Hematopoietic multipotent progenitor cell treated with erythropoietin and hydrocortisone succinate and interleukin-3 and kit ligand, for 8 days (in vitro differentiated cells): ENCODE results near the gene NUAK2.
A peak's percentile ranks its signal among the peaks of the same experiment; 100 is the strongest.

Source experiments
- DNase-seq: peaks from one replicate; pipeline ENCODE4 v3.0.0-alpha.2; 2015

The NUAK2 gene

DNA sequence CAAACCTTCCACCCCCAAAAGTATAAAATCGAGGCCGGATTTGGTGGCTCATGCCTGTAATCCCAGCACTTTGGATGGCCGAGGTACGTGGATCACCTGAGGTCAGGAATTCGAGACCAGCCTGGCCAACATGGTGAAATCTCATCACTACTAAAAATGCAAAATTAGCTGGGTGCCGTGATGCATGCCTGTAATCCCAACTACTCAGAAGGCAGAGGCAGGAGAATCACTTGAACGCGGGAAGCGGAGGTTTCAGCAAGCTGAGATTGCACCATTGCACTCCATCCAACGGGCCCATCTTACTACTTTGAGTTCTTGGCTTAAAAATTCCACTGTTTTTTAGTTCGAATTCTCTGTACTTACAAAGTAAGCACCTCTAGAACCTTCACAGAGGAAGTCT is 24.2 kb upstream of the NUAK2 start:
- no peak for DNase-seq

- peak; percentile 95 for DNase-seq
Observed at GRCh38 chr1:205344066-205344928, 22.8 kb upstream of the NUAK2 start.

DNA sequence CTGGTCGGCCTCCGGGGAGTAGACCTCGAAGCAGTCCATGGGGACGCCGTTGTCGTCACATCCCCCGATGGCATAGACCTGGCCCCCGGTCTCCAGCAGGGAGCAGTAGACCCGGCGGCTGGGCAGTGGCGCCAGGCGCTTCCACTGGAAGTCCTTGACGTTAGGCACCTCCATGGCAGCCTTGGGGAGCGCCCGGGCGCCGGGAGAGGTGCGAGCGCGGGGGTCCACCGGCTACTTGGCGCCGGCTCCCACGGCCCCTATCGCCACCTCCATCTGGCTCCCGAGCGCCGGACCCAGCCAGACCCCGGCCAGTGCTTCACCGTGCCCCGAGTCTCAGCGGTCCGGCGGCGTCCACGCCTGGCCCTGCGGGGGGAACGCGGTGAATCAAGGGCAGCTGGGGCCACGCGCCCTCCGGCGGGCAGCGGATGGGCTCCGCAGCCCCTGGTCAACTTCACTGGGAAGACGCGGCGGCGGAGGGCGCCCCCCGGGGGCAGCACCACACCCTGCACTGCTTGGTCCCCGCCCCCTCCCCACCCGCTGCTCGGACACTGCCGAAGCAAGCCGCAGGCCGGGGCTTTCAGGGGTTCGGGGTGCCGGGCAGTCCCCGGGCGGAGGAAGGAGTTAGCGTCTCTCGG is 22.0 kb upstream of the NUAK2 start:
- DNase-seq, result peak; percentile 48

DNA sequence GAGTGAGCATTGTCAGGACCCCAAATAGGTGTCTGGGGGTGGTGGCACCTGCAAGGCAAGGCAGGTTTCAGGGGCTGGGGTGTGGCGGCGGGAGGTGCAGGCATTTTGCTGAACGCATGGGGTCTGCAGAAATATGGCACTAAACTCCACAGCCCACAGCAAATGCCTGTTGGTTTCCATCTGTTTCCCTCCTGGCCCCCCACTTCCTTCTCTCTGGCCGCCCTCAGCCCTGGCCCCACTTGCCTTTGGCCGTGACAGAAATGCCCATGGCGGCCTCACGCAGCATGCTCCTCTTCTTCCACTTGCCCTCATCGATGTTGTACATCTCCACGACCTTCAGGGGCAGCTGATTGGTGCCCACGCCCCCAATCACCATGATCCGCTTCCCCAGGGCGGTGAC is 21.4 kb upstream of the NUAK2 start:
- DNase-seq, result no peak

DNA sequence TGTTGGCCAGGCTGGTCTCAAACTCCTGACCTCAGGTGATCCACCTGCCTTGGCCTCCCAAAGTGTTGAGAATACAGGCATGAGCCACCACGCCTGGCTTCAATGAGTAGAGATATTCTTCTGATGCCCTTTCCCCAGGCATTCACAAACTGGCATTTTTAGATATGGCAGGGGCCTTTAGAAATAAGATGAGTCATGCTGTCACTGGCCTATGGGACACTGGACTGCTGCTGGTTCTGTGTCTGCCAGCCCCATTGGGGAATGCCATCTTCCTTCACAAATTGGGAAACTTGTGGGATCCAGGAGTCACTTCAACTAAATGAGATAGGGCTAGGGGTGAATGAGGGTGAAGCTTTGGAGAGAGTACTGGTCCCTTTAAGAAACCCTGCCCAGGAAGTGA is 19.1 kb upstream of the NUAK2 start:
- DNase-seq, result peak; percentile 46

- DNase-seq, result no peak
Observed at GRCh38 chr1:205339717-205340116, 18.2 kb upstream of the NUAK2 start.

GRCh38 chr1:205339197-205339702 is 17.7 kb upstream of the NUAK2 start:
- no peak for DNase-seq

- no peak for DNase-seq
Observed at GRCh38 chr1:205338011-205338410, 16.5 kb upstream of the NUAK2 start.

DNA sequence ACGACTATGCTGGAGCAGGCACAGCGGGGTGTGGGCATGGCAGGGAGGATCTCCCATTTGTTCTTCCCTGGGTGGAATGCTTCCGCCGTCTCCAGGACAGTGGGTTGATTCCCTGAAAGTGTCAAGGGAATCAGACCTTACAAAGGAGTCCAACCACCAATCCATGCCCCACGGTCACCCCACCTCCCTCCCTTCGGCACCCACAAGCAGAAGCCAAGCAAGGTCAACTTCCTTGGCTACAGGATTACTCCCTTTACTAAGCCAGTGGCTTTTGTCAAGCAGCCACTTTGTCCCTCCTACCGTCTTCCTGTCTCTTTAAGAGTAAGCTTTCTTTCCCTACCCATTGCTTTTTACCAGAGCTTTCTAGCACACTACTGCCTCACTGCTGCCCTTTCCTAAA is 15.9 kb upstream of the NUAK2 start:
- no peak for DNase-seq

GRCh38 chr1:205335692-205336091 is 14.1 kb upstream of the NUAK2 start:
- DNase-seq, result peak; percentile 86

GRCh38 chr1:205332015-205332791 is 10.7 kb upstream of the NUAK2 start:
- no peak for DNase-seq

- DNase-seq, result no peak
Observed at GRCh38 chr1:205330150-205330549, 8.6 kb upstream of the NUAK2 start.

GRCh38 chr1:205329719-205330118 is 8.2 kb upstream of the NUAK2 start:
- no peak for DNase-seq

DNA sequence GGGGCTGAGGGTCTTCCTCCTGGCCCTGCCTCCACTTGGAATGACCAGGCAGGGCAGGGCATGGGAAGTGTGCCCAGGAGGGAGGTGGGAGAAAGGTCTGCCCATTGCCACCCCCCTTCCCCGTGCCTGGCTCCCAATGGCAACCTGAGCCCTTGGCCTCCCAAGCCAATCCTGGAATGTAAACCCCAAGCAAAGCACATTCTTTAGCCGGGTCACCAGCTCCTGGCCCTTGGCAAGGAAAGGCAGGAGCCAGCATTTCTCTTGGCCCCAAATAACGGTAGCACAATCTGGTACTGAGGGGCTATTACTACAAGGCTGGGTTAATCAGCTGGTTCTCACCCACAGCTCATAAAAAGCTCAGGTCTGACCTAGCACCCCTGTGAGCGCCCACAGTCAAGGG is 6.9 kb upstream of the NUAK2 start:
- no peak for DNase-seq

GRCh38 chr1:205326812-205327466 is 5.4 kb upstream of the NUAK2 start:
- no peak for DNase-seq

GRCh38 chr1:205325334-205325884 is 3.9 kb upstream of the NUAK2 start:
- peak; percentile 50 for DNase-seq

DNA sequence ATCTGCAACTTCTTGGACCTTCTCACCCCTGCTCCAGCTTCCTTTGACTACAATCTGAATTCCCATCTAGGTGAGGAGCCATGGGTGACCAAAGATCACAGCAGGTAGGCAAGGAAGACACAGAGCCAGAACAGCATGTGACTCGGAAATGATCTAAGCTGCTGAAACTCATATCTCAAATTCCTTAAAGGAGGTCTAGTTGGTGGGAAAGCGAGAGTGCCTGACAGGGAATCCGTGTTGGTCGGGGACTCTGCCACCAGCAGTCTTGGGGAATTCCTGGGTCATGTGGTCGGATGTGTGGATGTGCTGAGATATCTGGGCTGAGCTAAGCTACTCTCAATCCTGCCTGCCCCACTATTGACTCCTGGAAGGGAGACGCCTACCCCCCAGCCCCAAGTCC is 3.2 kb upstream of the NUAK2 start:
- DNase-seq, result no peak

GRCh38 chr1:205323794-205324193 is 2.2 kb upstream of the NUAK2 start:
- DNase-seq, result no peak

DNA sequence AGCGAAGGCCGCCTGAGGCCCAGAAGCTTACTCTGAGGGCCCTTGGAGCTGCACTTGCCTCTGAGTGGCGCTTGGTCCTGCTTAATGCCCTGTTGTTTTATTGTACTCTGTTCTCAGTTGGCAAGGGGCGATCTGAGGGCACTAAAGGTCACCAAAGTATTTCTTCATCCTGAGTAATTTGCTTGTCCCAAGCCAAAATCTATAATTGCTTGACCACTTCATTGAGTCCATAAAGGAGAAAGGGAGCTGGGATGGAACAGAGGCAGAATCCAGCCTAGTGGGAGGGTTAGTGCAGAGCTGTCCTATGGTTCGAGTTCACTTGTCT is 376 bp upstream of the NUAK2 start:
- DNase-seq, result no peak

DNA sequence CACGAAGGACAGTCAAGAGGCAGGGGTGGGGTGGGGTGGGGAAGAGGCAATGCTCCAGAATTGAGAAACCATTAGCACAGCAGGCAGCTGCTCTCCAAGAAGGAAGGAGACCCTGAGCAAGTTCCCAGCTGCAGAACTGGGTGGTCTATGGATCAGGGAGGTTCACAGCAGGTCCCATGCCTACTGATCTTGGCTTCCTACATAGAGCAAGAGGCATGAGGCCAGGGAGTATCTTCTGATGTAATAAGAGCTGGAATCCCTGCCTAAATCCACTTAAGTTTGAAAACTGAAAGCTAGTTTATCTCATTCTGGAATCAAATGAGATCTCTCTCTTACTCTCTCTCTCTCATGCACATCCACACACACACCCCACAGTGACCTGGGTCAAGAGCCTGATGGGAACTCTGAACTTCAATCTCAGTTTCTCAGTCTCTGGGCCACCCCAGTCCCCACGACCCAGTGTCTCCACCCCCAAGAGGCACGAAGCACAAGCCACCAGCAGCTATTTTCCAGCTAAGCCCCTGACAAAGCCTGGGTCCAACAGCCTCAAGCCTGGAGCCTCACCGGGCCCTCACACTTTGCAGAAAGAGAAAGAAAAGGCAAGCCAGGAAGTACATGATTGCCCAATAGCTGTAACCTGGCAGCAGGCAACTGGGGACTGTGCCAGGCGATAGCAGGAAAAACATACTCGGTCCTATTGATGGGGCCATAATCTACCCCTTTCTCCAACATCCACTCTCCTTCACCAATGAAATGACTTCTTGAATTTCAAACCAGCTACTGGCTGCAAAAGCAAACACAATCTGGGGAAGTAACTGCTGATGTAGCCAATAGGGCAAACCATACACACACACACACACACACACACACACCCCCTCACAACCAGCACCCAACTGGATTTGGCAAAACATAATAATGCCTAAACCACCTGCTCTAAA is 2.2 kb downstream of the NUAK2 start:
- DNase-seq, result no peak

DNA sequence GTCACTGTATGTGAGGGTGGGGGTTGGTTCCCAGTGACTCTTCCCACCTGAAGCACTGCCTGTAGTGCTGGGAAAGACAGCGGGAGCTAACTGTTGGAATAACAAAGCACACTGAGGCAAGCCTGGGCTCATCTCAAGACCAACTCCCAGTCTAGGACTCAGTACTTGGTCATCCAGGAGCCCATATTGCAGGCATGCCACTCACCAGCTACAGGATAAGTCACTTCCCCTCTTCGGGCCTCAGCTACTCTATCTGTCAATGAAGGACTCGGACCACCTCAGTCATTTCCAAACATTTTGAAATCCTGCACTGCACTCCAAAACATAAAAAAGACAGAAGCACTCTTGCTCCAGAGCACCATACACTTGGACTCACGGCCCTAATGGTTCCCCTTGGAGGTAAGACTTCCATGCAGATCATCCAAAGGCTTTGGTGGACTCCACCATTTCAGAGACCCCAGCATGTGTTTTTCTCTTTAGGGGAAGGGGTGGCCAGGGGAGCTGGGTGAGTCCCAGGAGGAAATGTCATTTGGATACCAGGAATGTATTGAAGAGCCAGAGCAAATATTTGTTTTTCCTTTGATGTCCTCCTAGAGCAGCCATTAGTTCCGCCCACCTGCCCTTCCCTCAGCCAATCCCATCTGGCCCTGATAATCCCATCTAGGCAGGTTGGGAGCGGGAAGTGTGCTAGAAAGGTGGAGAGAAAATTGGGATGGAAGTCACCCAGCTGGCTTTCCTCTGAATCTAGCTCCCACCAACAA is 3.1 kb downstream of the NUAK2 start:
- no peak for DNase-seq
